Neural progenitor cell (in vitro differentiated cells): ENCODE results near the gene SASH3. TPM values are rescaled to one million over a fixed set of nuclear protein-coding genes. Genes with fewer than 3 reads are reported as not detected.
A peak's percentile ranks its signal among the peaks of the same experiment; 100 is the strongest.

ENCODE experiments used
- DNase-seq: peaks from one replicate; pipeline ENCODE4 v3.0.0-alpha.2; 2016; ENCODE audit warnings: low spot score
- H2AFZ ChIP-seq: fragments of 200-600 bp; sonication (generic); replicated peaks from 2 replicates; pipeline ENCODE4 v1.6.1; 2016; ENCODE audit warnings: antibody characterized with exemption
- H3F3A ChIP-seq: fragments of 200-600 bp; sonication (generic); 2 replicates; pipeline ENCODE4 v1.6.1; 2016; ENCODE audit warnings: antibody characterized with exemption, low read depth
- H3K27ac ChIP-seq: fragments of 200-600 bp; sonication (generic); 2 replicates; pipeline ENCODE4 v1.5.1; 2016; ENCODE audit warnings: mild to moderate bottlenecking
- H3K27me3 ChIP-seq: fragments of 200-600 bp; sonication (generic); 2 replicates; pipeline ENCODE4 v1.6.1; 2016; ENCODE audit warnings: mild to moderate bottlenecking, moderate library complexity
- H3K36me3 ChIP-seq: fragments of 200-600 bp; sonication (generic); 2 replicates; pipeline ENCODE4 v1.5.1; 2016
- H3K4me1 ChIP-seq: fragments of 200-600 bp; sonication (generic); 2 replicates; pipeline ENCODE4 v1.6.1; 2016; ENCODE audit warnings: mixed run types
- H3K4me2 ChIP-seq: fragments of 200-600 bp; sonication (generic); 2 replicates; pipeline ENCODE4 v1.6.1; 2016
- H3K4me3 ChIP-seq: fragments of 200-600 bp; sonication (generic); 2 replicates; pipeline ENCODE4 v1.5.1; 2016
- H3K79me2 ChIP-seq: fragments of 200-600 bp; sonication (generic); 2 replicates; pipeline ENCODE4 v1.6.1; 2016; ENCODE audit warnings: low read depth
- H3K9ac ChIP-seq: fragments of 200-600 bp; sonication (generic); 2 replicates; pipeline ENCODE4 v1.6.1; 2016
- H3K9me3 ChIP-seq: fragments of 200-600 bp; sonication (generic); 2 replicates; pipeline ENCODE4 v1.5.1; 2016; ENCODE audit warnings: low read depth
- H4K20me1 ChIP-seq: fragments of 200-600 bp; sonication (generic); 2 replicates; pipeline ENCODE4 v1.6.1; 2016; ENCODE audit warnings: low read depth
- H3K27ac Mint-ChIP-seq: 3 replicates; pipeline ENCODE4 v1.8.0; 2021; ENCODE audit warnings: mixed read lengths
- H3K27me3 Mint-ChIP-seq: 2 replicates; pipeline ENCODE4 v1.8.0; 2022; ENCODE audit warnings: low read depth, mild to moderate bottlenecking, inconsistent platforms, moderate library complexity, mixed read lengths; ENCODE audit not compliant: insufficient read depth
- H3K36me3 Mint-ChIP-seq: 3 replicates; pipeline ENCODE4 v1.8.0; 2021; ENCODE audit warnings: mixed read lengths
- H3K4me1 Mint-ChIP-seq: 3 replicates; pipeline ENCODE4 v1.8.0; 2021; ENCODE audit warnings: mixed read lengths
- H3K4me3 Mint-ChIP-seq: 3 replicates; pipeline ENCODE4 v1.8.0; 2021; ENCODE audit warnings: mild to moderate bottlenecking, moderate library complexity, mixed read lengths
- H3K9me3 Mint-ChIP-seq: 3 replicates; pipeline ENCODE4 v1.8.0; 2020; ENCODE audit warnings: mixed read lengths
- EZH2 ChIP-seq: fragments of 200-600 bp; sonication (generic); IDR thresholded peaks from 2 replicates; pipeline ENCODE4 v1.6.1; 2017; ENCODE audit warnings: antibody characterized with exemption, mild to moderate bottlenecking, moderate library complexity
- small RNA-seq: library from RNA; depleted of rRNA; stranded (forward); fragments of <200 nt; gene quantifications from one replicate; pipeline ENCODE3, GENCODE V24; 2015
- total RNA-seq: library from RNA; depleted of rRNA; stranded (reverse); fragments of >200 nt; gene quantifications from 2 replicates; pipeline ENCODE4 v1.2.3, GENCODE V29; 2015; ENCODE audit warnings: low replicate concordance

The SASH3 gene
- total RNA-seq, 1 donor from 2014 or later = not detected

GRCh38 chrX:129843459-129844306 lies 63.9 kb downstream of the SASH3 start, which contains the start of gene ZDHHC9:
TSS of gene ZDHHC9 (minus strand) at chrX:129843886. CDS start at chrX:129841945, 1,941 bp downstream.
- no peak for TF ChIP-seq EZH2
- Mint-ChIP-seq H3K27me3 (peaks cover 10% of the 10 kb centered on the region), H3K36me3 (peaks cover 5% of the 10 kb centered on the region), H3K27ac (peak within 1 kb of the TSS; percentile 80), H3K4me3 (peak within 1 kb of the TSS; percentile 97), H3K4me1 (peaks cover 38% of the 10 kb centered on the region), H3K9me3 (no peaks in the 10 kb centered on the region)
- Histone ChIP-seq H3K4me1 (peaks cover 13% of the 10 kb centered on the region), H3K79me2 (peaks cover 32% of the 10 kb centered on the region), H3K36me3 (no peaks in the 10 kb centered on the region), H3K4me2 (peak within 1 kb of the TSS; percentile 73), H3K27ac (no peak within 1 kb of the TSS), H3K9ac (no peak within 1 kb of the TSS), H2AFZ (peak within 1 kb of the TSS; percentile 60), H3K4me3 (peak within 1 kb of the TSS; percentile 63), H3F3A (no peaks in the 10 kb centered on the region), H4K20me1 (peaks cover 6% of the 10 kb centered on the region), H3K9me3 (no peaks in the 10 kb centered on the region), H3K27me3 (no peaks in the 10 kb centered on the region)
- DNase-seq = peak; percentile 93

Small RNA genes within 50 kb of the gene (small RNA-seq; reads per million reads assigned to genes)
- gene RF00017 = not detected

Other genes starting within 250 kb of the SASH3 start
- 22.0 and 25.3 TPM in 2 replicates for gene OCRL, start 239.7 kb upstream of the SASH3 start, total RNA-seq
- gene APLN, start 125.0 kb upstream of the SASH3 start, total RNA-seq = 0.22 and 0.46 TPM in 2 replicates
- gene XPNPEP2, start 41.0 kb upstream of the SASH3 start, total RNA-seq = 0.19 and 1.7 TPM in 2 replicates
- 33.1 and 34.2 TPM in 2 replicates for gene ZDHHC9, start 63.9 kb downstream of the SASH3 start, total RNA-seq
- 8.3 and 10.9 TPM in 2 replicates for gene UTP14A, start 126.2 kb downstream of the SASH3 start, total RNA-seq
- 5.1 and 6.5 TPM in 2 replicates for gene BCORL1, start 202.7 kb downstream of the SASH3 start, total RNA-seq